Kidney (tissue), 14 donors: ENCODE results near the gene PLEKHH3. TPM values are rescaled to one million over a fixed set of nuclear protein-coding genes. Genes with fewer than 3 reads are reported as not detected.
A peak's percentile ranks its signal among the peaks of the same experiment; 100 is the strongest.

Experiments
- DNase-seq, 5 donors: peaks; one replicate each; pipeline ENCODE4 v3.0.0-alpha.2; 2013 to 2020
- FAIRE-seq: peaks from 2 replicates; lab custom pipeline; 2012; peaks lifted over from hg19 to GRCh38; lab: Jason Lieb, UNC
- H3K27ac ChIP-seq, 2 donors: one replicate each; pipeline ENCODE4 v1.7.0; 2013; ENCODE audit warnings: low read depth in 2 of 2, low read length in 2 of 2, inconsistent platforms in 1 of 2
- H3K27me3 ChIP-seq: one replicate; pipeline ENCODE4 v1.7.1; 2013; ENCODE audit warnings: low read length, inconsistent platforms; ENCODE audit not compliant: control insufficient read depth, insufficient read depth
- H3K36me3 ChIP-seq, 3 donors: one replicate each; pipeline versions ENCODE4 v1.7.0 to v1.7.1; 2013; ENCODE audit warnings: low read length in 3 of 3, control low read depth in 1 of 3, inconsistent platforms in 1 of 3; ENCODE audit not compliant: insufficient read depth in 3 of 3, control insufficient read depth in 2 of 3
- H3K4me1 ChIP-seq, 3 donors: one replicate each; pipeline versions ENCODE4 v1.7.0 to v1.7.1; 2013; ENCODE audit warnings: low read length in 3 of 3, inconsistent platforms in 1 of 3, low read depth in 1 of 3; ENCODE audit not compliant: control insufficient read depth in 2 of 3, insufficient read depth in 2 of 3
- H3K4me3 ChIP-seq, 3 donors: one replicate each; pipeline versions ENCODE4 v1.7.0 to v1.8.1; 2013; ENCODE audit warnings: low read length in 3 of 3, control low read depth in 1 of 3, inconsistent platforms in 1 of 3
- H3K9ac ChIP-seq, 3 donors: one replicate each; pipeline versions ENCODE4 v1.7.0 to v1.7.1; 2013; ENCODE audit warnings: low read length in 3 of 3, control low read depth in 1 of 3, inconsistent platforms in 1 of 3
- H3K9me3 ChIP-seq, 3 donors: one replicate each; pipeline versions ENCODE4 v1.7.0 to v1.7.1; 2013; ENCODE audit warnings: low read length in 3 of 3, control low read depth in 1 of 3, inconsistent platforms in 1 of 3; ENCODE audit not compliant: control insufficient read depth in 2 of 3, insufficient read depth in 1 of 3
- intact Hi-C: fragments of 100-400 bp; cut with DNase I; formaldehyde crosslinking; loops from one replicate; pipeline ENCODE4 v1.11.1; 2022
- polyA plus RNA-seq: library from polyadenylated mRNA; stranded (reverse); fragments of 350-450 nt; fragmentation: Illumina TruSeq; extraction: RNeasy Lipid Tissue Mini Kit (QIAGEN cat#74804); gene quantifications from one replicate; pipeline ENCODE4 v1.2.3, GENCODE V29; 2014; ENCODE audit warnings: low read depth, low replicate concordance; ENCODE audit not compliant: insufficient read depth
- total RNA-seq: library from RNA; stranded (reverse); fragmentation: NEBNext Ultra II Directional; extraction: Animal tissue kit (Norgen Biotek cat#: 25700); gene quantifications from one replicate; pipeline ENCODE4 v1.2.1, GENCODE V29; 2021
- TF ChIP-seq, protein P1 (sequence below): IDR thresholded peaks from 3 replicates; pipeline ENCODE4 v1.5.1; 2012; ENCODE audit warnings: mild to moderate bottlenecking, moderate library complexity, borderline replicate concordance; ENCODE audit not compliant: insufficient read depth; ENCODE audit errors: extremely low read depth
- donor health status: control.
- donor health status: control.
- donor health status: control.
- donor health status: control.
- donor health status: control.
- donor health status: DM: yes; HTN: yes; CAD: no.
- donor health status: Normal renal cell carcinoma (clear cell type).

PLEKHH3 gene
- total and polyA plus RNA-seq, 2 donors from 2014 or later: 21.2 to 23.2 TPM

DNA sequence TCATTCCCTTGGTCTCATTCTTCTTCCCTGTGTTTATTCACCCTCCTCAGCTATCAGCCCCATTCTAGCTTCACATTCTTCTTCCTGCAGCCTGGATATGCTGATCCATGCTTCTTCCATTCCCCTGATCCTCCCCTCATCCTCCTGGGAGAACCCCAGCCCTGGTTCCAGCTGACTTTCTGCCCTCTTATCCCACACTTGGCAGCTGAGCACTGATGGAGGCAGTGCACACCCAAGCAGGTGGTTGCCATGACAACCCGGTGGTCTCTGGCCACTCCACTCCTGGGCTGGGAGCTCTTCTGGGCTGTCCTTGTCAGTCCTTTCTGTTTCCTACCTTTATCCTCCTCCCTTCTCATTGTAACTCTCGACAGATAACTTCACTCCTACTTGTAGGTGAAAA, 34.5 kb downstream of the PLEKHH3 start:
- TF ChIP-seq, protein P1, sequence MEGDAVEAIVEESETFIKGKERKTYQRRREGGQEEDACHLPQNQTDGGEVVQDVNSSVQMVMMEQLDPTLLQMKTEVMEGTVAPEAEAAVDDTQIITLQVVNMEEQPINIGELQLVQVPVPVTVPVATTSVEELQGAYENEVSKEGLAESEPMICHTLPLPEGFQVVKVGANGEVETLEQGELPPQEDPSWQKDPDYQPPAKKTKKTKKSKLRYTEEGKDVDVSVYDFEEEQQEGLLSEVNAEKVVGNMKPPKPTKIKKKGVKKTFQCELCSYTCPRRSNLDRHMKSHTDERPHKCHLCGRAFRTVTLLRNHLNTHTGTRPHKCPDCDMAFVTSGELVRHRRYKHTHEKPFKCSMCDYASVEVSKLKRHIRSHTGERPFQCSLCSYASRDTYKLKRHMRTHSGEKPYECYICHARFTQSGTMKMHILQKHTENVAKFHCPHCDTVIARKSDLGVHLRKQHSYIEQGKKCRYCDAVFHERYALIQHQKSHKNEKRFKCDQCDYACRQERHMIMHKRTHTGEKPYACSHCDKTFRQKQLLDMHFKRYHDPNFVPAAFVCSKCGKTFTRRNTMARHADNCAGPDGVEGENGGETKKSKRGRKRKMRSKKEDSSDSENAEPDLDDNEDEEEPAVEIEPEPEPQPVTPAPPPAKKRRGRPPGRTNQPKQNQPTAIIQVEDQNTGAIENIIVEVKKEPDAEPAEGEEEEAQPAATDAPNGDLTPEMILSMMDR: no peak
- Histone ChIP-seq H3K27ac (no peak overlapping the region), H3K9me3 (no peaks in the 10 kb centered on the region), H3K4me3 (no peak overlapping the region), H3K27me3 (no peaks in the 10 kb centered on the region), H3K4me1 (no peaks in the 10 kb centered on the region), H3K36me3 (no peaks in the 10 kb centered on the region), H3K9ac (no peak overlapping the region)
- intact Hi-C loops: no loop called here
- FAIRE-seq: no peak
- DNase-seq: peak in 1 of 5 donors; percentile 25

DNA sequence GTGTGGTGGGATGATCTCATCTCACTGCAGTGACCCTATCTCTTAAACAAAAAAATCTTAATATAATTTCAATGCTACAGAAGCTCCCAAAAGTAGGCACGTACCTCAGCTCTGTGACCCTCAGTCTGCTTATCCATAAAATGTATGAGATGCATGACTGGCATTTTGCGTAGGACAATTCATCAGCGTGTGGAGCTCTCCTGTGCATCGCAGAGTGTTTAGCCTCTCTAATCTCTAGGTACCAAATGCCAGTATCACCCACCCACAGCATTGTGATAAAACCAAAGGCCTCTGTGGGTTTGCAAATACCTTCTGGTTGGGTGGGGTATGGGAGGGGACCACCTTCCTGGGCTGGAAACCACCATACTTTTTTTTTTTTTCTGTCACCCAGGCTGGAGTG, 36.7 kb downstream of the PLEKHH3 start:
- H3K36me3 ChIP-seq: no peaks in the 10 kb centered on the region
- TF ChIP-seq, protein P1: no peak

GRCh38 chr17:42639525-42640113, 37.2 kb downstream of the PLEKHH3 start:
- intact Hi-C loops: no loop called here
- FAIRE-seq (no peak), DNase-seq (peak in 1 of 5 donors; percentile 19)
- Histone ChIP-seq H3K36me3 (no peaks in the 10 kb centered on the region), H3K27ac (no peak overlapping the region), H3K4me1 (no peaks in the 10 kb centered on the region), H3K27me3 (no peaks in the 10 kb centered on the region), H3K9ac (no peak overlapping the region), H3K4me3 (no peak overlapping the region), H3K9me3 (no peaks in the 10 kb centered on the region)
- TF ChIP-seq, protein P1: no peak

More for the DNA sequence above, 36.7 kb downstream of the PLEKHH3 start:
- Histone ChIP-seq H3K4me1 (no peaks in the 10 kb centered on the region), H3K9ac (no peak overlapping the region), H3K9me3 (no peaks in the 10 kb centered on the region), H3K27me3 (no peaks in the 10 kb centered on the region), H3K4me3 (no peak overlapping the region), H3K27ac (no peak overlapping the region)
- intact Hi-C loops: no loop called here
- DNase-seq: no peak
- no peak for FAIRE-seq
